ENCODE measurements around the gene SMARCAL1.

Gene SMARCAL1

GRCh38 chr2:216392945-216393840 is 19.1 kb upstream of the SMARCAL1 start:
- peak; percentile 44 for DNase-seq (ENCODE audit: low read depth, low spot score)

DNA sequence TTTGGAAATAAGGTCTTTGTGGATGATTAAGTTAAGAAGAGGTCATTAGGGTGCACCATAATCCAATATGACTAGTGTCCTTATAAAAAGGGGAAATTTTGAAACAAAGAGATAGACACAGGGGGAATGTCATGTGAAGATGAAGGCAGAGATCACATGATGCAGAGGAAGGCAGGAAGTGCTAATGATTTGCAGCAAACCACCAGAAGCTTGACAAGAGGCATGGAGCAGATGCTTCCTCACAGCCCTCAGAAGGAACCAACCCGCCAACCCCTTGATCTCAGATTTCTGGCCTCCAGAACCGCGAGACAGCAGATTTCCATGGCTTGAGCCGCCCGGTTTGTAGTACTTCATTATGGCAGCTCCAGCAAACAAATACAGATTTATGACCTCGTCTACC is 17.4 kb upstream of the SMARCAL1 start:
- no peak for DNase-seq (ENCODE audit: low read depth, low spot score)

GRCh38 chr2:216399621-216400020 is 12.7 kb upstream of the SMARCAL1 start:
- no peak for DNase-seq (ENCODE audit: low read depth, low spot score)

- DNase-seq (ENCODE audit: low read depth, low spot score), result no peak
Measured at GRCh38 chr2:216402751-216403150, 9.5 kb upstream of the SMARCAL1 start.

DNA sequence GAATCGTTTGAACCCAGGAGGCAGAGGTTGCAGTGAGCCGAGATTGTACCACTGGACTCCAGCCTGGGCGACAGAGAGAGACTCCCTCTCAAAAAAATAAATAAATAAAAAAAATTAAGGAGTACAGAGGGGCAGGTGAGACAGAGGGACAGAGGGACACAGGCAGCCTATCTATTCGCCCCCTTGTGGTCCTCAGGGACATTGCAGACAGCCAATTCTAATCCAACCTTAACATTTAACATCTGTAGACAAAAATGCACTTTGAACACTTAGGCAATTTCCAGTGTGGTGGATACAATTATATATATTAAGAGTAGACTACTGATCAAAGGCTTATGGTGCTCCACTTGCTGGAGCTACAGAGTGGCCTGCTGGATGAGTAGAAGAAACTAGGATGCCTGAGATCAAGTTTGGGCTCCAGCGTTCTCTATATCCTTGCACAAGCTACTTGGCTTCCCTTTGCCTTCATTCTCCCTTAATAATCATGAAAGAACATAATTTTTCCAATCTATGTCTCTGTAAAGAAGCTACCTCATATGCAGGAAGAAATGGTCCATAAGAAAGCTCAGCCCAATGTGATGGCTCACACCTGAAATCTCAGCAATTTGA is 8.2 kb upstream of the SMARCAL1 start:
- peak; percentile 33 for DNase-seq (ENCODE audit: low read depth, low spot score)

GRCh38 chr2:216405588-216405987 is 6.7 kb upstream of the SMARCAL1 start:
- DNase-seq (ENCODE audit: low read depth, low spot score), result no peak

DNA sequence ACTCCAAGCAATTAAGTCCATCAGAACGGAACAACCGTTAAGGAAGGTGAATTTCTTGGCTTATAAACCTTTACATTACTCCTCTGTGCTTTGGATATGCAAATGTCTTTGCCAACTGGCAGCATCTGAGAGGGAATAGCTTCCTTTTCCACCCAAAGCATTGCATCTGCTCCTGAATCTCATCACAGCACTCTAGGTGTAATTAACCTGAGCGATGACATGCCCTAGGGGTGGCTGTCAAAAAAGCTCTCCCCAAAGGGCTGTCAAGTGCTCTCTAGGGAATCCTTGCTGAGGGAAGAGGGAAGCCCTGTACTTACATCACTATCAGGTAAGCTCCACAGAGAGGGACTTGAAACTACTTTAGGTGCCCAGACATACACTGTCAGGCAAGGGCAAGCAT is 5.5 kb upstream of the SMARCAL1 start:
- DNase-seq (ENCODE audit: low read depth, low spot score), result peak; percentile 28

DNA sequence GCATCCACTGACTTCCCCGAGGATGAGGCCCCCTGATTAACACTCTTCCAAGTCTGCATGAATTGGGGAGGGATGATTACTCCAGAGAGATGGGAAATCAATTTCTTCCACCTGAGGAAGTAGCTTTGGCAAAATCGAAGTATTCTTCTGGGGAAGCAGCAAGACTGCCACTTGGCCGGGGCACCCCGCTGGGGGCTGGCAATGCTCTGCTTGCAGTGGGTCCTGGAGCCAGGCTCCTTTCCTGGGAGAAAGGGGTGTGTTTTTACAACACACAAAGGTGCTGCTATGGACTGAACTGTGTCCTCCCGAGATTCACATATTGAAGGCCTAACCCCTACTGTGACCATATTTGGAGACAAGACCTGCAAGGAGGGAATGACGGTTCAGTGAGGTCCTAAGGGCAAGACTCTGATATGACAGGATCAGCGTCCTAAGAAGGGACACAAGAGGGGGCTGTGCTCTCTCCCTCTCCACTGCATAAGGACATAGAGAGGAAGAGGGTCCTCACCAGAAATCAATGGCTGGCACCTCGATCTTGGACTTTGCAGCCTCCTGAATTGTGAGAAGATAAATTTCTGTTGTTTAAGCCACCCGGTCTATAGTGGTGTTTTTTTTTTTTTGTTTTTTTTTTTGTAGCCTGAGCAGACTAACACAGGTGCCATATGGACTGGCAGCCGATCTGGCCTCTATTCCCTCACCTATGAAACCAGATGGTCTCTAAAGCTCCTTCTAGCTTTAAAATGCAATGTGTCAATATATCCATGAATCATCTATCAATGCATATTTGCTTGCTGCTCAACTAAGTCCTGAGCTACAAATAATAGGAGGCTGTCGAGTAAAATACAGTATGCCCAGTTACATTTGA is 3.6 kb upstream of the SMARCAL1 start:
- DNase-seq (ENCODE audit: low read depth, low spot score), result peak; percentile 53

GRCh38 chr2:216410550-216410949 is 1.7 kb upstream of the SMARCAL1 start:
- DNase-seq (ENCODE audit: low read depth, low spot score), result no peak

DNA sequence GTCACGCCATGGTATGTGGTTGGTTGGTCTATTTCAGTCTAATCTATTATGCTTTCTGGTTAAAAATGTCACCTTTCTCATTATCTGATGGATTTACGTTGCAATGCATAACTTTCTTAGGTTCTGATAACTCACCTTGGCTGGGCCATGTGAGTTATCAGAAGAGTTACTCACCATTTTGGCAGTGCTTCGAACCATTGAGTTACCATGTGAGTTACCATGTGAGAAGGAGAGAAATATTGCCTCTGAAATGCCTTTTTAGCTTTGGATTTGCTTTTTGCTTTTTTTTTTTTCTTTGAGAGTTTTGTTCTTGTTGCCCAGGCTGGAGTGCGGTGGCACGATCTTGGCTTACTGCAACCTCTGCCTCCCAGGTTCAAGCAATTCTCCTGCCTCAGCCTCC is 1.6 kb downstream of the SMARCAL1 start:
- no peak for DNase-seq (ENCODE audit: low read depth, low spot score)

- no peak for DNase-seq (ENCODE audit: low read depth, low spot score)
Measured at GRCh38 chr2:216414772-216415319, 2.6 kb downstream of the SMARCAL1 start.

GRCh38 chr2:216415541-216415940 is 3.3 kb downstream of the SMARCAL1 start:
- DNase-seq (ENCODE audit: low read depth, low spot score), result no peak

DNA sequence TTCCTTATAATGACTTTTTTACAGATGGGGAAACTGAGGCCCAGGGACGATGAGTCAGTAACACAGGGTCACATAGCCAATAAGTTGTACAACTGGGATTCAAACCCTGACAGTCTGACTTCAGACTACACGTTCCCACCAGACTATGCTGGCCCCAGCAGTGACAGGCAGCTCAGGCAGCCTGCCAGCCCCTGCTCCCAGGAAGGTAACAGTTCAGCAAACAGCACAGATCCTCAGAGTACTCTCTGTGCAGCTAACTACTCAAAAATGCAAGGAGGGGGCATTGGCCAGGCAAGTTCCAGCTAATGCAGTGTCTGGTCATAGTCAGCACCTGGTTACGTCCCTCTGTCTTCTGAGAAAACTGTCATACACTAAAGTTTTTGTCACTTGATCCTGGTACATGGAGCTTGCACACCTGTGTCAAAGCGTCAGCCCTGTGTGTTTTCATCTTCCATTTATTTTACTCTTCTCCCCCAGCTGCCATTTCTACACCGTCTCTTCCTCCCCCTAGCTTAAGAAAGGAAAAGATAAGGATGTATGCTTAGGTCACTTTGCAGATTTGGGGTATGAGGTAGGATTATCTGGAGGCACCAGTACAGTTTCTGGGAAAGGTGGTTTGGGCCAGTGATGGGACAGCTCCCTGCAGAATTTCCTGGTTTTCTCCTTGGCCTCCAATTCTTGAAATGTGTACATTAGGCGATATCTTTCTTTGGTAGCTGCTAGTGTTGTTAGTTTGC is 4.5 kb downstream of the SMARCAL1 start:
- DNase-seq (ENCODE audit: low read depth, low spot score), result no peak

DNA sequence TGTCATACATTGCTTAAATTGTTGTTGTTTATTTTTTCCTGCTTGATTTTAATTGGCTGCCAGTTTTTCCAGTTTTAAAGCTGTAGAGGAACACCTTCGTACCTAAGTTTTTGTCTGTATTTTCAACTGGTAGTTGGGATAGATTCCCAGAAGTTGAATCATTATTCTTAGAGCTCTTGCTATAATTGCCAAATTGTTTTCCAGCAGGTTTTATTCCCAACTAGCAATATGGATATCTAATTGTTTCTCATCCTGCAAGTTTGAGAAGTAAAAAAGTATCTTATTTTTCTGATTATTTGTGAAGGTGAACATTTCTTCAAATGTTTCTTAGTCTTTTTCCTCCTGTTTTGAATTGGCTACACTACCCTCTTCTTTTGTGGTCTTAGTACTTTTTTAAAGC is 6.7 kb downstream of the SMARCAL1 start:
- DNase-seq (ENCODE audit: low read depth, low spot score), result no peak

- DNase-seq (ENCODE audit: low read depth, low spot score), result no peak
Measured at GRCh38 chr2:216420367-216421101, 8.2 kb downstream of the SMARCAL1 start.

- no peak for DNase-seq (ENCODE audit: low read depth, low spot score)
Measured at GRCh38 chr2:216423071-216423470, 10.8 kb downstream of the SMARCAL1 start.

DNA sequence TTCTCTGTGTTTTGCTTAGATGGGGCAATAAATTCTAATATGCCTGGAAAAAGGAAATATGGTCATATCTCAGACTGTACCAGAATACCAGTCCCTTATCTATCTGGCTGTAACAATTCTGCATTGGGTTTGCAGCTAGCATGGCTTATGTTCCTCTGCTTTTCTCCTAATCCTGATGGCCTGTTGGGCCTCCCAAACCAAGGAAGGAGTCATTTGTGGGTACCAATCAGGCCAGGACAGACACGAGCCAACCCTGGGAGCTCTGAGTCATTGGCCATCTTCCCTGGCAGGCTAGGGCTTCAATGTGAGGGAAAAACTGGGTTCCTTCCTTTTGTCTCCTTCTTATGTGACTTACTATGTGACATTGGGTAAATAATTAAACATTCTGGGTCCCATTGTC is 12.0 kb downstream of the SMARCAL1 start:
- DNase-seq (ENCODE audit: low read depth, low spot score), result no peak

GRCh38 chr2:216425008-216425787 is 12.9 kb downstream of the SMARCAL1 start:
- DNase-seq (ENCODE audit: low read depth, low spot score), result no peak

DNA sequence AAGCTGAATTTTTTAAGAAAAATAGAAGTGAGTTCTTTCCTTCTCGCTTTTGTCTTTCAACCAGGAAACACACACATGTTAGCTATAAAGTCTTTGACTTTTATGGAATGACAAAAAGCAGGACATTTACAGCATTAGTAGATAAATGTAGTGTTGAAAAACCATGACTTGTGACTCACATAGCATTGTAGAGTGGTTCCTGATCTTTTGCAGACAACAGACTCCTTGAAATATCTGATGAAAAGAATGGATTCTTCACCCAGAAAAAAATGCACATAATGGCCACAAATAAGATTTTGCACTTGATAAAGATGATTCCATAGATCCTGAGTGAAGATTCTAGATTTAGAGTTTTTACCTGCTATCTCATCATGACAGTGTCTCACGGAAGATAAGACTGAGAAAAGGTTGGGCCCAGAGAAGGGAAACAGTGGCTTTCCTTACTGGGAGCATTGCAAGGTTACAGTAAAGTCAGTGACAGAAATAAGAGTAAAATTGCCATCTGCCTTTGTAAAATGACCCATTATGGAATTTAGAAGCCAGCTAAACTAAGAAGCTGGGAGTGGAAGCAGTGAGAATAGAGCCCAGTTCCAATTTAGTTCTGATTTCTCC is 14.0 kb downstream of the SMARCAL1 start:
- DNase-seq (ENCODE audit: low read depth, low spot score), result no peak

Data from ELF-1 (cell line).